Stimulated activated CD4-positive, alpha-beta T cell treated with anti-CD3 and anti-CD28 coated beads, Interleukin-1b, Interleukin-23, amount 100 ng/mL, for 1 hour (primary cell): Measurements from ENCODE around the gene GRB2.
"Not testable (repeated sequence)": the region's sequence is repeated elsewhere in the genome, so short reads cannot be mapped to it uniquely, and the experiment has no call there.

Experiments
- DNase-seq, 2 donors: peaks; one replicate each; pipeline ENCODE4 v3.0.0-alpha.2; 2020; ENCODE audit warnings: low read depth in 2 of 2

GRB2 gene

GRCh38 chr17:75318615-75319222 lies 86.8 kb downstream of the GRB2 start:
- no peak for DNase-seq

- DNase-seq = no peak
Observed at GRCh38 chr17:75318211-75318610, 87.3 kb downstream of the GRB2 start.

- DNase-seq = no peak
Observed at GRCh38 chr17:75317671-75318070, 87.8 kb downstream of the GRB2 start.

DNA sequence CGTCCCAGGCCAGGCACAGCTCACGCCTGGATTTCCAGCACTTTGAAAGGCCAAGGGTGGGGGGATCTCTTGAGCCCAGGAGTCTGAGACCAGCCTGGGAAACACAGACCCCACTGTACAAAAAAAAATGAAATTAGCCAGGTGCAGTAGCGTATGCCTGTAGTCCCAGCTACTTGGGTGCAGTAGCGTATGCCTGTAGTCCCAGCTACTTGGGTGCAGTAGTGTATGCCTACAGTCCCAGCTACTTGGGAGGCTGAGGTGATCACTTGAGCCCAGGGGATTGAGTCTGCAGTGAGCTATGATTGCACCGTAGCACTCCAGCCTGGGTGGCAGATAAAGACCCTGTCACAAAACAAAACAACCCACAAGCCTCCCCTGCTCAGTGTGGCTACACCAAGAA lies 89.2 kb downstream of the GRB2 start:
- no peak for DNase-seq

- no peak for DNase-seq
Observed at GRCh38 chr17:75315541-75316243, 89.8 kb downstream of the GRB2 start.

DNA sequence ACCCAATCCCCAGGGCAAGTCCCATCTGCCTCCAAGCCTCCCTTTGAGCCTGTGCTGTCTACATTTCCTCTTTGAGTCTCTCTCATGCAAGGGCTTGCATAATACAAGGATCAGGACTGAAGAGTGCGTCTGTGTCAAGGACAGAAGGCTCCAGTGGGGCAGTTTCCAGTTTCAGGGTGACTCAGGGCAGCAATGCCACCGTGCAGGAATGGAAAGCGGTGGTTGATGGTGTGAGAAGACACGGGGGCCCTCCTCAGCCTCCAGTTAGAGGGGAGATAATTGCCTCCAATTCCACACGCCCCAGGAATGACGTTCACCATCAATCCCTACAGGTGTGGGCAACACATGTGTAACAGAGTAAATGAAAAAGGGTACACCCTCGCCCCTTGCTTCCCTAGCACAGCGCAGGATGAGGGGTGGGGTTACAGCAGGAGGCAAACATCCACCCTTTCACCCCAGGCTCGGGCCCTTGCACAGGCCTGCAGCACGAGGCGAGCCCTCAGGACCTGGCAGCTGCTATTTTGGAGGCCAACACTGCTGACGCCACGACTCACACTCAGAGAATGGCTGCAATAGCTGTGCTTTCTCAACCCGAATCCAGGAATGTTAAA lies 91.4 kb downstream of the GRB2 start:
- no peak for DNase-seq

GRCh38 chr17:75308732-75309629 lies 96.5 kb downstream of the GRB2 start:
- DNase-seq = no peak

- DNase-seq = no peak
Observed at GRCh38 chr17:75307957-75308731, 97.3 kb downstream of the GRB2 start.

DNA sequence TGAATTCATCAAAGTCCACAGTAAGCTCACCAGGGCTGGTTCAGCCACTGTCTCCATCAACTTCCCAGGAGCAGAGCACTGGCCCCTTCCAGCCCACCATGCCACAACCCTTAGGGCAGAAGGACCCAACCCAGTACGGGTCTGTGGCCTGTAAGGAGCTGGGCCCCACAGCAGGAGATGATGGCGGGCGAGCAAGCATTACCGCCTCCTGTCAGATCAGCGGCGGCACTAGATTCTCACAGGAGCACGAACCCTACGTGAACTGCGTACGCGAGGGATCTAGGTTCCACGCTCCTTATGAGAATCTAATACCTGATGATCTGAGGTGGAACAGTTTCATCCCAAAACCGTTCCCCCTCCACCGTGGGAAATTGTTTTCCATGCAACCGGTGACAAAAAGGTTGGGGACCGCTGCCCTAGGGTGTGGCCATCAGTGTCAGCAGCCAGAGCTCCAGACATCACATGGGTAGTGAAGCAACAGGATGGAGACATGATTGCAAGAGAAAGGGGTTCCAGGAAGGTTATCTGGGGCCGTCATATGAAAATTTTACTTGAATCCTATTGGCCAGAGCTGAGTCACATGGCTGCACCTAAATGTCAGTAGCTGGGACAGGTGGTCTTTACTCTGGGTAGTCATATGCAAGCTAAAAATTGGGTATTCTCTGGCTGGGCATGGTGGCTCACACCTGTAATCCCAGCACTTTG lies 103.8 kb downstream of the GRB2 start:
- no peak for DNase-seq

GRCh38 chr17:75301049-75301448 lies 104.4 kb downstream of the GRB2 start:
- DNase-seq = no peak

DNA sequence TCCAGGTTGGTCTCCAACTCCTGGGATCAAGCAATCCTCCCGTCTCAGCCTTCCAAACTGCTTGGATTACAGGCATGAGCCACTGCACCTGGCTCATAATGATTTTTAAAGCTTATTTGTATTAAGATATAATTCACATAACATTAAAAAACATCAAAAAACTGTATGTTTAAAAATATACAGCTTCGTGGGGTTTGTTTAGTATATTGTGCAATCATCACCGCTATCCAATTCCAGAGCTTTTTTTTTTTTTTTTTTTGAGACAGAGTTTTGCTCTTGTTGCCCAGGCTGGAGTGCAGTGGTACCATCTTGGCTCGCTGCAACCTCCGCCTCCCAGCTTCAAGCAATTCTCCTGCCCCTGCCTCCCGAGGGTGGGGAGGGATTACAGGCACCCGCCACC lies 105.2 kb downstream of the GRB2 start:
- no peak for DNase-seq

DNA sequence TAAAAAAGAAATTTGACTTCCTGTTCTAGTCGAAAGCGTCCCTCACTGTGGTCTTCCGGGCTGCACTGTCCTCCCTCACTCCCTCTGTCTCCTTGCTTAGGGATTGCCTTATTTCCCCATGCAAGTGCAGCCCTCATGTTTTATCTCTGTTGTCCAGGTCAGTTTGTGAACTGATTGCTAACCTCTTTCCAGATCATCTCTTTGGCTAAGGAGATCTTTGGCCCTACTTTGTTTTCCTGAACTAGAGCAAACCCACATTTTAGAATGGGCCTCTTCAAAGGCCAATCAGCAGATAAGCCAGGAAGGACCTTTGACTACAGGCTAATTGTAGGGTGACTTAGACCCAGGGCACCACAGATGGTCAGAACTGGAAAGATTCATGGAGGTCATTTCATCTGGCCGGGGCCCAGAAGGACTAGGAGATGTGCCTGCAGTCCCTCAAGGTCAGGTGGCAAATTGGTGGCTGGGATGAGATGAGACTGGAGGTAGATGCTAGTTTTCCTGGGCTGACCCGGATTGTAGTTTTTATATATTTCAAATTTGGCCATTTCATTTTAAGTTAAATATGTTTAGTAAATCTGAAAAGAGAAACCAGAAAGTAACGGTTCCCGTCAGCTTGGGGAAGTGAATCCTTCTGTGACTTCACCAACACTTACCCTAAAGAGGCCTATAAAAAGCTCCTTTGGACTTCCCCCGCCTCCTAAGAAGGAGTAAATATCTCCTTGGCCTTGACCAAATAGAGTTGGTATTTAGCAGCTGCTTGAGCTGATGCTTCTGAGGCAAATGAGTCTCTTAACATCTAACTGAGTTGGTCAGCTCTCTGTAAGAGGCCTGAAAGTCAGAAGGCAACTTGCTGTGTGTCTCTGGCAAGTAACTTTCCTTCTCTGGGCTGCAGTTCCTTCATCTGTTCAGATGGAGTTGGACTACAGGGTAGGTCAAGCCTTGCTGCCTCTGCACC lies 110.0 kb downstream of the GRB2 start:
- no peak for DNase-seq

DNA sequence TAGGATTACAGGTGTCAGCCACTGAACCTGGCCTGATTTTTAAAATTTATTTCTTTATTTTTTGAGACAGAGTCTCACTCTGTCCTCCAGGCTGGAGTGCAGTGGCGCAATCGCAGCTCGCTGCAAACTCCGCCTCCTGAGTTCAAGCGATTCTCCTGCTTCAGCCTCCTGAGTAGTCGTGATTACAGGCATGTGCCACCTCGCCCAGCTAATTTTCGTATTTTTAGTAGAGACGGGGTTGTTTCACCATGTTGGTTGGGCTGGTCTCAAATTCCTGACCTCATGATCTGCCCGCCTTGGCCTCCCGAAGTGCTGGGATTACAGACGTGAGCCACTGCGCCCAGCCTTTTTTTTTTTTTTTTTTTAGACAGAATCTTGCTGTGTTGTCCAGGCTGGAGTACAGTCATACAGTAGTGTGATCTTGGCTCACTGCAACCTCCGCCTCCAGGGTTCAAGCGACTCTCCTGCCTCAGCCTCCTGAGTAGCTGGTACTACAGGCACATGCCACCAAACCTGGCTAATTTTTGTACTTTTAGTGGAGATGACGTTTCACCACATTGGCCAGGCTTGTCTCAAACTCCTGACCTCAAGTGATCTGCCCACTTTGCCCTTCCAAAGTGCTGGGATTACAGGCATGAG lies 112.5 kb downstream of the GRB2 start:
- not testable (repeated sequence) for DNase-seq

DNA sequence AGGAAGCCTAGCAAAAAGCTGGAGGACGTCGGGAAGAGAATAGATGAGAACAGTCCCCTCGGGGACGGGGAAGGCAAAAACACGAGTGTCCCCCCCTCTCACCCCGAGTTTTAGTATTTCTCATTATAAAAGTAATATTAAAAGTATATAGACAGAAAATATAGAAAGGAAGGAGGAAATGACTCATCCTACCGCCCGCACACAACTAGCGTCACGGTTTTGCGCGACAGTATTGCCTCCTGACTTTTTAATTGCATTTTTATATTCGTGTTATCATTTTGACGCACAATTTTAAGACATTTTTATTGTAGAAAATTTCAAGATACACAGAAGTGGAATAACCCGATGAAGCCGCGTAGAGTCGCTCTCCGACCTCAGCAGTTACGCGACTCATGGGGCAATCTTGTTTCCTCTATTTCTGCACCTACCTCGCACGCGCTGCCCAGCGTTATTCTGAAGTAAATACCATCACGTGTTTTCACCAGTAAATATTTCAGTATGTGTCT lies 115.6 kb downstream of the GRB2 start:
- DNase-seq = peak; percentile 7 to 41

DNA sequence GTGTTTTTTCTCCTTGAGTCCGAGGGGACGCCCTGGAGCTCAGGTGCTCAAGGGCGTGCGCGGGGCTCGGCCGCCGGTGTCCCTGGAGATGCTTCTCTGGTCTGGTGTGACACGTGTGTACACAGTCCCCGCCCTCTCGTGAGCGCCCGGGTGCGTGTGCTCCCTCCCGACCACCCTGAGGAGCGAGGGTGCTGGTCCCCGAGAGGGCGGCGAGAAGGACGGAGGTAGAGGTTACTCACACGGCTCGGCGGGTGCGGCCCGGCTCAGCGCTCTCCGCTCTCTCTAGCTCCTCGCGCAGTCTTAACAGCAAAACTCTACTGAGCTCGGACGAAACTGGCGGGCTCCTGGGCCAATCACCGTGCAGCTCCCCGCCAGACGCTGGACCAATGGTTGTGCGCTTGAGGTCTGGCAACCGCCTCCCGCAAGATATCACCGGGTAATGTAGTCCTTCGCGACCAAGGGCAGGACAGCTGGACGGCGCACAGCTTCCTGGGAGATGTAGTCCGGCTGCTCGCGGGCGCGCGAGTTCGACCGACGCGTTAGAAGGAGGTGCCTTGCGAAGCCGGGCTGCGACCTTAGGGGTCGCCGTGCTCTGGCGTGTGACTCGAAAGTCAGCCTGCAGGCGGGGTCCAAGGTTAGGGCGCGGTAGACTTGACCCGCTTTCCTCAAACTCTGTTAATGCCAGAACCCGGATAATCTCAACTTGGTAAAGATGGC lies 116.2 kb downstream of the GRB2 start, which contains the start of gene SLC25A19:
TSS of gene SLC25A19 (minus strand) at position 319 of the 717 bp plus-strand sequence. CDS start 2,669 bp downstream, outside the sequence.
- DNase-seq = peak; percentile 79 to 89

GRCh38 chr17:75288770-75289114 lies 116.7 kb downstream of the GRB2 start:
- no peak for DNase-seq

- DNase-seq = no peak
Observed at GRCh38 chr17:75288359-75288758, 117.1 kb downstream of the GRB2 start.

- DNase-seq = no peak
Observed at GRCh38 chr17:75287221-75287620, 118.3 kb downstream of the GRB2 start.
